DND-41 (cell line): ENCODE data around the gene GJB5.

Source experiments
- ATAC-seq: fragments of 200-7000 bp; cut with Tn5 transposase; 3 replicates; pipeline ENCODE4 v1.9.1; 2021; ENCODE audit warnings: low read depth; ENCODE audit not compliant: insufficient read depth
- DNase-seq: peaks from one replicate; pipeline ENCODE4 v3.0.0-alpha.2; 2020
- H2AFZ ChIP-seq: 2 replicates; pipeline ENCODE4 v1.6.0; 2012; ENCODE audit warnings: low read depth, low read length
- H3K27ac ChIP-seq: 2 replicates; pipeline ENCODE4 v1.5.1; 2012; ENCODE audit warnings: low read length, inconsistent platforms
- H3K27me3 ChIP-seq: fragments of 200-600 bp; sonication (generic); 2 replicates; pipeline ENCODE4 v1.6.0; 2012; ENCODE audit warnings: low read length, mild to moderate bottlenecking, inconsistent platforms; ENCODE audit not compliant: insufficient read depth, poor library complexity
- H3K36me3 ChIP-seq: 2 replicates; pipeline ENCODE4 v1.5.1; 2012; ENCODE audit warnings: low read length, inconsistent platforms; ENCODE audit not compliant: insufficient read depth
- H3K4me1 ChIP-seq: 2 replicates; pipeline ENCODE4 v1.5.1; 2012; ENCODE audit warnings: mild to moderate bottlenecking, low read length; ENCODE audit not compliant: insufficient read depth
- H3K4me2 ChIP-seq: 2 replicates; pipeline ENCODE4 v1.6.0; 2012; ENCODE audit warnings: mild to moderate bottlenecking, moderate library complexity, low read length, inconsistent platforms; ENCODE audit not compliant: insufficient read depth
- H3K4me3 ChIP-seq, 2 experiments: fragments of 200-600 bp in 1 of 2; shearing (Covaris generic) in 1 of 2; 2 replicates each; pipeline ENCODE4 v1.5.1; 2012 to 2016; ENCODE audit warnings: inconsistent platforms in 2 of 2, low read length in 2 of 2, mild to moderate bottlenecking in 2 of 2, low read depth in 1 of 2, moderate library complexity in 1 of 2
- H3K79me2 ChIP-seq: 2 replicates; pipeline ENCODE4 v1.6.0; 2012; ENCODE audit warnings: low read length, inconsistent platforms; ENCODE audit not compliant: insufficient read depth
- H3K9ac ChIP-seq: 2 replicates; pipeline ENCODE4 v1.6.0; 2012; ENCODE audit warnings: low read depth, mild to moderate bottlenecking, inconsistent platforms, low read length, moderate library complexity
- H3K9me3 ChIP-seq: 2 replicates; pipeline ENCODE4 v1.5.1; 2012; ENCODE audit warnings: low read length, moderate library complexity, mild to moderate bottlenecking, inconsistent platforms; ENCODE audit not compliant: insufficient read depth, severe bottlenecking
- H4K20me1 ChIP-seq: 2 replicates; pipeline ENCODE4 v1.6.0; 2012; ENCODE audit warnings: low read length; ENCODE audit not compliant: insufficient read depth
- CTCF ChIP-seq: IDR thresholded peaks from 2 replicates; pipeline ENCODE4 v1.5.1; 2012; ENCODE audit warnings: borderline replicate concordance, low read length, moderate library complexity, mild to moderate bottlenecking; ENCODE audit not compliant: poor library complexity, severe bottlenecking; ENCODE audit errors: extremely low read depth
- EZH2 ChIP-seq: IDR thresholded peaks from 3 replicates; pipeline ENCODE4 v1.6.1; 2012; ENCODE audit warnings: borderline replicate concordance, low read depth, mild to moderate bottlenecking, moderate library complexity, low read length, inconsistent platforms; ENCODE audit not compliant: severe bottlenecking

Gene GJB5

GRCh38 chr1:34754964-34755637 is at the start of gene GJB5:
Gene GJB5, plus strand, starts transcription at chr1:34755047. Its CDS starts 2,284 bp downstream, at chr1:34757331.
- ATAC-seq (no peak), DNase-seq (no peak)
- Histone ChIP-seq H3K79me2 (no peaks in the 10 kb centered on the region), H3K9me3 (no peaks in the 10 kb centered on the region), H3K36me3 (no peaks in the 10 kb centered on the region), H2AFZ (no peak within 1 kb of the TSS), H3K4me2 (no peak within 1 kb of the TSS), H3K9ac (no peak within 1 kb of the TSS), H3K27me3 (peaks cover 9% of the 10 kb centered on the region), H3K4me1 (no peaks in the 10 kb centered on the region), H3K27ac (no peak within 1 kb of the TSS), H3K4me3 (no peak within 1 kb of the TSS), H4K20me1 (no peaks in the 10 kb centered on the region)
- no peak for TF ChIP-seq CTCF
- TF ChIP-seq EZH2, result no peak

GRCh38 chr1:34705077-34705476 is 49.8 kb upstream of the GJB5 start:
- ATAC-seq (no peak), DNase-seq (no peak)
- H4K20me1 ChIP-seq, result no peaks in the 10 kb centered on the region
- peaks cover 9% of the 10 kb centered on the region for H3K27me3 ChIP-seq
- no peak for TF ChIP-seq EZH2
- no peak for TF ChIP-seq CTCF
- H3K4me1 ChIP-seq, result no peaks in the 10 kb centered on the region
- H2AFZ ChIP-seq, result no peak overlapping the region
- H3K36me3 ChIP-seq, result no peaks in the 10 kb centered on the region
- no peaks in the 10 kb centered on the region for H3K79me2 ChIP-seq
- no peak overlapping the region for H3K4me2 ChIP-seq
- no peak overlapping the region for H3K27ac ChIP-seq
- H3K9ac ChIP-seq, result no peak overlapping the region
- no peaks in the 10 kb centered on the region for H3K9me3 ChIP-seq
- H3K4me3 ChIP-seq, result no peak overlapping the region

GRCh38 chr1:34708106-34708505 is 46.7 kb upstream of the GJB5 start:
- TF ChIP-seq CTCF (no peak), EZH2 (no peak)
- Histone ChIP-seq H3K9ac (no peak overlapping the region), H3K4me2 (no peak overlapping the region), H3K4me1 (no peaks in the 10 kb centered on the region), H3K9me3 (no peaks in the 10 kb centered on the region), H2AFZ (no peak overlapping the region), H3K4me3 (no peak overlapping the region), H3K27ac (no peak overlapping the region), H3K36me3 (no peaks in the 10 kb centered on the region), H3K79me2 (no peaks in the 10 kb centered on the region), H3K27me3 (peaks cover 5% of the 10 kb centered on the region), H4K20me1 (no peaks in the 10 kb centered on the region)
- ATAC-seq, result no peak
- DNase-seq, result no peak
